Measurements from ENCODE around the gene PLCB2.

PLCB2 gene, protein sequence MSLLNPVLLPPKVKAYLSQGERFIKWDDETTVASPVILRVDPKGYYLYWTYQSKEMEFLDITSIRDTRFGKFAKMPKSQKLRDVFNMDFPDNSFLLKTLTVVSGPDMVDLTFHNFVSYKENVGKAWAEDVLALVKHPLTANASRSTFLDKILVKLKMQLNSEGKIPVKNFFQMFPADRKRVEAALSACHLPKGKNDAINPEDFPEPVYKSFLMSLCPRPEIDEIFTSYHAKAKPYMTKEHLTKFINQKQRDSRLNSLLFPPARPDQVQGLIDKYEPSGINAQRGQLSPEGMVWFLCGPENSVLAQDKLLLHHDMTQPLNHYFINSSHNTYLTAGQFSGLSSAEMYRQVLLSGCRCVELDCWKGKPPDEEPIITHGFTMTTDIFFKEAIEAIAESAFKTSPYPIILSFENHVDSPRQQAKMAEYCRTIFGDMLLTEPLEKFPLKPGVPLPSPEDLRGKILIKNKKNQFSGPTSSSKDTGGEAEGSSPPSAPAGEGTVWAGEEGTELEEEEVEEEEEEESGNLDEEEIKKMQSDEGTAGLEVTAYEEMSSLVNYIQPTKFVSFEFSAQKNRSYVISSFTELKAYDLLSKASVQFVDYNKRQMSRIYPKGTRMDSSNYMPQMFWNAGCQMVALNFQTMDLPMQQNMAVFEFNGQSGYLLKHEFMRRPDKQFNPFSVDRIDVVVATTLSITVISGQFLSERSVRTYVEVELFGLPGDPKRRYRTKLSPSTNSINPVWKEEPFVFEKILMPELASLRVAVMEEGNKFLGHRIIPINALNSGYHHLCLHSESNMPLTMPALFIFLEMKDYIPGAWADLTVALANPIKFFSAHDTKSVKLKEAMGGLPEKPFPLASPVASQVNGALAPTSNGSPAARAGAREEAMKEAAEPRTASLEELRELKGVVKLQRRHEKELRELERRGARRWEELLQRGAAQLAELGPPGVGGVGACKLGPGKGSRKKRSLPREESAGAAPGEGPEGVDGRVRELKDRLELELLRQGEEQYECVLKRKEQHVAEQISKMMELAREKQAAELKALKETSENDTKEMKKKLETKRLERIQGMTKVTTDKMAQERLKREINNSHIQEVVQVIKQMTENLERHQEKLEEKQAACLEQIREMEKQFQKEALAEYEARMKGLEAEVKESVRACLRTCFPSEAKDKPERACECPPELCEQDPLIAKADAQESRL

DNA sequence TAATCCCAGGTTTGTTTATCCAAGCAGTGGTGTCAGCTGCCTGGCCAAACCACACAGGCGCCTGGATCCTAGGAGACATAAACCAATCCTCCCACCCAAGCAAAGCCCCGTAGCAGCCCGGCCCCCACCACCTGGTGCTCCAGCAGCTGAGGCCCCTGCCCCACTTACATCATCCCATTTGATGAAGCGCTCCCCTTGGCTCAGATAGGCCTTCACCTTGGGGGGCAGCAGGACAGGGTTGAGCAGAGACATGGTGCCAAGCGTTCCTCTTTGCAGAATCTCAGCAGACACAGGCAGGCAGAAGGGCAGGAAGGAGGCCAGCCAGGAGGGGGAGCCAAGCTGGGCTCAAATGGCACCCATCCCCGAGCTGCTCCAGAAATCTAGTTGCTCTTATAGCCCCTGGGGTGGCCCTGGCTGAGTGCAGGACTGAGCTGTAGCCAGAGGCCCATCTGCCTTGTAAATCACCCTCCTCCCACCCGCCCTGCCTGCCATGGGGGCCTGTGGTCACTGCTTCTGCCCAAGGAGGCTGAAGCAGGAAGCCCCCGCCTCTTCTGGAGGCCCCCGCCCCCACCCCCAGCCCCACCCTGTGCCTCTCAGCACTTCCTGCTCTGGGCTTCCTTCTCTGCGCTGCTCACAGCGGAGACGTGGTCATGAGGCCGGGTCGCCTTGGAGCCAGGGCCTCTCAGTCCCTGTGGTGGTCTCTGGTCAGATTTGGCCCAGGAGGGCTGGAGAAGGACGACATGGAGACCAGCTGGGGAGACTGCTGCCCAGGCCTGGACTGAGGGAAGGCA is at the start of gene PLCB2:
Gene PLCB2 (minus strand): TSS at position 515 of the 791 bp plus-strand sequence. CDS start 263 bp downstream, at position 252.
- DNase-seq: no peak

DNA sequence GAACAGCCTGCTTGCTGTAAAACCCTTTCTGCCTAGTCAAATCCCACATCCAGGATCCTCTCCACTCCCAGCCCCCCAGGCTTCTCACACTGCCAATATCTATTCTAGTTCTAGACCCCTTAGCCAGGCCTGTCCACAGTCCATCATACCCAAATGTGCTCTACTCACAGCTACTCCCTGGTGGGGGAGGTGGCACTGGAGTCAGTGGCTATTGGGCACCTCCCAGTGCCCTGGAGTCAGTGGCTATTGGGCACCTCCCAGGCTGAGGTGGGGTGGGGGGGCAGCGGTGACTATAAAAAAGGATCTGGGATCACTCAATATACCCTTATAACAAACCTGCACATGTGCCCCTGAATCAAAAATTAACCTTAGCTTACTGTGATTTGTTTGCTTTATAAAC is 49.5 kb upstream of the PLCB2 start:
- no peak for DNase-seq

DNA sequence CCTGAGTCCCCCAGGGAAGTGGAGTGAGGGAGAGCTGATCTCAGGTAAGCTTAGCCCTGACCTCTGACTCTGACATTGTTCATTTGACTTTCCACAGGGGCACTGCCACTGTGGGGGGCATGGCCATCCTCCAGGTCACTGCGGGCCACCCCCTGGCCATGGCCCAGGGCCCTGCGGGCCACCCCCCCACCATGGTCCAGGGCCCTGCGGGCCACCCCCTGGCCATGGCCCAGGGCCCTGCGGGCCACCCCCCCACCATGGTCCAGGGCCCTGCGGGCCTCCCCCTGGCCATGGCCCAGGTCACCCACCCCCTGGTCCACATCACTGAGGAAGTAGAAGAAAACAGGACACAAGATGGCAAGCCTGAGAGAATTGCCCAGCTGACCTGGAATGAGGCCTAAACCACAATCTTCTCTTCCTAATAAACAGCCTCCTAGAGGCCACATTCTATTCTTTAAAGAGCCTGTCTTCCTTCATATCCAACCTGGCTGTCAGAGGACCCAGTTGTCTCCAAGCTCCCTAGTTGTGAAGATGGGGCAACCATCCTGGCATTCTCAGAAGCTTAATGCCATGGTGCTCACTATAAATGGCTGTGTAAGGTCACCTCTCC is 48.3 kb upstream of the PLCB2 start:
- no peak for DNase-seq

DNA sequence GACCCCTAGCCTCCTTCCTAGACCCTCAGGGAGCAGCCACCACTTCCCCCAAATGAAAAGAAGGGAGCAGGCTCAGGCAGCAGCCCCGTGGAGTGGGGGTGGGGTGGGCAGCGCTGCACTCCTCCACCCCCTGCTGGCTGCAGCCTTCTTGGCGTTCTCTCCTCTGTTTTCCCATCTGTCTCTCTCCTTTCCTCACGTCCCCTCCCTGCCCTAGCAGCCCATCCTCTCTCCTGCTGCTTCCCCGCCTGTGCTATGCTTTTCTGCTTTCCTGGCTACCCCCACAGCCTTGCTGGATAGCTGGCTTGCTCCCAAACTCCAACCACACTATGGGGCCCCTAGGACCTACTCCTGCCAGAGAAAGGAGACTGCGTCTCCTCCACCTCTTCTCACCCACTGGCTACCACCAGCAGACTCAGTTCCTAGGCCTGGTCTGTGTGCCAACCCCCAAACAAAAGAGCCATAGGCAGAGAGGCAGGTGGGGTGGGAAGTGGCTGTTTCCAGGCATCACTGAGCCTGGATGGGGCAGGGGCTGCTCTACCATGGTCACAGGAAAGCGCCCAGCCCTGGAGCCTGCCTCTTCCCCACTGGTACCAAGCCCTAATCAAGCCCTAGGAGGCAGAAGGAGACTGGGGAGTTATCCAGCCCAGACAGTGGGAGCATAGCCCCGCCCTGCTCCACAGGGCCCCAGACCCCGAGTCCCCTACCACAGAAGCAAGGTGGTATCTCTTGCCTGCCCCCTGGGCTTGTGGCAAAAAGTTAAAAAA is 46.9 kb upstream of the PLCB2 start:
- no peak for DNase-seq

DNA sequence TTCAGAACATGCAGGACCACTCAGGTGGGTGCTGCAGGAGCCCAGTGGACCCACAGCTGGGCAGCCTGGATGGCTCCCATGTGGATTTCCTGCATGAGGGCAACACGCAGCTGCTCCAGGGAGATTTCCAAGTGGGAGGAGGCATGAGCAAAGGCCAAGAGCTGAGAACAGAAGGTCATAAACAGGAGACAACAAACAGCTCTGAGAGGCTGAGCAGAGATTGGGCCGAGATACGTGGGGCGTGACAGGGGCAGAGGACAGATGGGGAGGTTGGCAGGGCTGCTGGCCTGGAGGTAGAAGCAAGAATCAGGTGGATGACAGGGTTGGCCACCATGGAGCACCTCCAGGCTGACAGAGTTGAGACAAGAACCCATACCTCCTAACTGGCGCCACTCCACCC is 46.0 kb upstream of the PLCB2 start:
- DNase-seq: no peak

DNA sequence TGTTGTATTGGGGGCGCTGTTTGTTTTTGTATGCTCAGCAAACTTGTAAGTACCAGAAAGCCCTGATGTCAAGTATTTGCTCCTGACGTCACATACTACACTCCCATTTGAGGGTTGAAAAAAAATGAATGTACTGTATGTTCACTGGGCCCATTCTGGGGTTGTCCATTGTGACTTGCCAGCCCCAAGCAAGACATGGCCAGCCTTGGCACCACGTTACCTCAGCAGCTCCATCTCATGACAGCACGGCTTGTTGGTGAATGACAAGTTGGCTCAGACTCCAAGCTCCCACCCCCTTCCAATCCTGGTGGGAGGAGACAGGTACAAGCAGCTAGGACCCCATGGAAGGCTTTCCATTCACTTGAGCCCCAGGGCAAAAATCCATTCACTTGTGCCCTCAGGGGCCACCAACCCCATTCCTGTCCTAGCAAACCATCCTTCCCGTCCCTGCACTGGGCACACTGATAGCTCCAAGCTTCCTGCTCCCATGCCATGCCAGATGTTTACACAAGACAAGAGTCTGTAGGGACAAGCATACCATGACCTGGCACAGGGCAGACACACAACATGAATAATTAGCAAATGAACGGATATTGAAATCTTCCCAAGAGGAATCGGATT is 44.7 kb upstream of the PLCB2 start:
- DNase-seq: no peak

DNA sequence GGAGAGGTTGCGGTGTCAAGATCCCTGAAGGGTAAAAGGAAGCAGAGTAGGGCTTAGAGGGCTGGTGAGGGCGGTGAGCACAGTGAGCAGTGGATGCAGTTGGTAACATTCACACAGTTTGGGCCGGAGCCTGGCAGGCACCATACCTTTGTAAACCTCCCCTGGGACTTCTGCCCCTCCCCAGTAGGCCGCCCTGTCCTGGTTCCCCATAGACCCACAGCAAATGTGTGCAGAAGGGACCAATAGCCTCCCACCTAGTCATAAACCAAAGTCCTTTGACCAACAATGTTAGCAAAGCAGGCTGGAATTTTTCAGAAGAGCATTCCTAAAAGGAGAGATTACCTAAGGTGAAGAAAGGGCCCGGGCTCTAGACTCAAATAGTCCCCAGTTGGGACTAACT is 41.4 kb upstream of the PLCB2 start:
- no peak for DNase-seq

DNA sequence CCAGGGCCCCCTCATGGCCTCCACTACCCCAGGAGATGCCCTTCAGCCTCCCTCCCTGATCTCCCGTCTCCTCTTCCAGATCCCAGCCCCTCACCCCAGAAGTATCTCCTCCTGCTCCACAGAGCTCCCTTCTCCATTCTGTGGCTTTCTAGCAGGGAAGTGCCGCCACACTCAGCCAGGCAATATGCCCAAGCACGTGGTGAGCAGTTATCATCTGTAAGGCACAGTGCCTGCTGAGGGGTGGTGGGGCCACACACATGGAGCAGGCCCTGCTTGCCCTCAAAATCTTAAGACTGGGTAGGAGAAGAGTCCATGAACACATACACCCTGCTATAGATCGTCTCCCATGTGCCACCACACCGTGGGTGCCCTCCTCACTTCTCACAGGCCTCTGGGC is 40.7 kb upstream of the PLCB2 start:
- DNase-seq: no peak

DNA sequence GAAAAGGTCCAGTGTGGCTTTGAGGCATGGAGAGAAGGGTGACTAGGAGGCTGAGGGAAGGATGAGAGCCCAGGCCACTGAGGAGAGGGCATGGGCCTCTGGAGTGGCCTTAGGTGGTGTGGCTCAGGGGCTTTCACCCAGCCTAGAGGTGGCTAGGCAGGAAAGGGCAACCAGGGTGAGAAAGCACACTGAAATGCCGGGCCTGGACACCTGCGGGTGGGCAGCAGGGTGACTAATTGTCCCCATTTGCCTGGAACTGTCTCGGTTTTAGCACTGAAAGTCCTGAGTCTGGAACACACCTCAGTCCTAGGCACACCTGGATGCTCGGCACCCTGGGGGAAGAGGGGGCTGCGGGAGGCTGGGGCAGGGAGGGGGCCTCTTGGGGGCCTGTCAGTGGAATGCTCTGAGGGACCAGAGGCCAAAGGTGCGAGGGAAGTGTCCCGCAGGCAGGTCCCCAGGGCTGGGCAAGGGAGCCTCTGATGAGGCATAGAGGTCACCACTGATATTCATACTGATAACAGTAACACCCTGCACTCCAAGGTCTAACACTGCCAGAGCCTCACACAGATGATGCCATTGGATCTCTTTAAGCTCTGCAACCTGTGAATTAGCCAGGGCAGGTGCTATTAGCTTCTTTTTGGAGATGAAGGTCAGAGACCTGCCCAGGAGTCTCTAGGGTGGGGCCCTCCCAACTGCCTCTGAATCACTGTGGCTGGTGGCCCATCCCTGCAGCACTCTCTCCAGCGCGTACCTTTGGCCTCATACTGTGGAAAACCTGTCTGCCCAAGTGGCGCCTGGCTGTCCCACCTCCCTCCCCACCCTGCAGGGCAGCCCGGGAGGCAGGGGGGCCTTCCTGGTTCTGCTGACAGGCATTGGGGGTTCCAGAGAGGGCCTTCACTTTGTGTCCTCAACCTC is 40.1 kb upstream of the PLCB2 start:
- DNase-seq: no peak

DNA sequence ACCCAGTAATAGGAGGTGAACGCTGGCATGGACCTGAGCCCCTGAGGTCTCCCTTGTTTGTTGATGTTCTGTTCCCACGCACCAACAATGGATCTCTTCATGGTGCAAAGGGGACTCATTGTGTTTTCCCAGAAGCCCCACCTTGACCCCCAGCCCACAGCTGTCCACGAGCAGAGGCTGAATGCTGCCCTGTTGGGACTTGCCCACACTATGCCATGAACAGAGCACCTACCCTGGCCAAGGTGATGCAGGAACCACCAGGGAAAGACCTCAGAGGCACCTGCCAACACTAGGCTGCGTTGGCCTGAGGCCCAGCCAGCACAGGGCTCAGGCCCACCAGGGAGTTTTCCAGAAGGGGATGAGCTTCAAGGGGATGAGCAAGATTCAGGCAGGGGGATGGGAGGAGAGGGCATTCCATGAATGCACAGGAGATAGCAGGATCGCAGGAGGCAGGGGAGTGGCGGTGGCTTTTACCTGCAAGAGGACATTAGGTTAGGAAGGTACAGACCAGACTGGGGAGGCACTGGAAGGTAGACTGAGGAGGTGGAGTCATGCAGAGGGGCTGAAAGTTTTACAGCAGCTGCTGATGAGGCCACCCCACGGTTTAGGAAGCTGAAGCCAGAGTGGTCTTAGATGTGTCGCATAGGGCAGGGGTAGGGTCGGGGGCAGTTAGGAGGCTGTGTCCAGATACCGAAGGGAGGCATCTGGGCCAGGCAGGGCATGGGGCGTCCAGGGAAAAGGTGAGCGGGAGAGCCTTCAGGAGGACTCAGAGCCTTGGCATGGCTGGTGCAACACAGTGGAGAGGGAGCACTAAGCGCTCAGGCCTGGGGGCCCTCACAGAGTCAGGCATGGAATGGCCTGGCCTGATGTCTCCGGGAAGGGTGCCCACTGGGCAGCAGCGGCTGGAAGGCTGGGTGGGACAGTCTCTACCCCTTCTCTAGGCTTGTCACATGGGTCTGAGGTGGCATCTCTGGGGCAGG is 39.1 kb upstream of the PLCB2 start:
- no peak for DNase-seq

DNA sequence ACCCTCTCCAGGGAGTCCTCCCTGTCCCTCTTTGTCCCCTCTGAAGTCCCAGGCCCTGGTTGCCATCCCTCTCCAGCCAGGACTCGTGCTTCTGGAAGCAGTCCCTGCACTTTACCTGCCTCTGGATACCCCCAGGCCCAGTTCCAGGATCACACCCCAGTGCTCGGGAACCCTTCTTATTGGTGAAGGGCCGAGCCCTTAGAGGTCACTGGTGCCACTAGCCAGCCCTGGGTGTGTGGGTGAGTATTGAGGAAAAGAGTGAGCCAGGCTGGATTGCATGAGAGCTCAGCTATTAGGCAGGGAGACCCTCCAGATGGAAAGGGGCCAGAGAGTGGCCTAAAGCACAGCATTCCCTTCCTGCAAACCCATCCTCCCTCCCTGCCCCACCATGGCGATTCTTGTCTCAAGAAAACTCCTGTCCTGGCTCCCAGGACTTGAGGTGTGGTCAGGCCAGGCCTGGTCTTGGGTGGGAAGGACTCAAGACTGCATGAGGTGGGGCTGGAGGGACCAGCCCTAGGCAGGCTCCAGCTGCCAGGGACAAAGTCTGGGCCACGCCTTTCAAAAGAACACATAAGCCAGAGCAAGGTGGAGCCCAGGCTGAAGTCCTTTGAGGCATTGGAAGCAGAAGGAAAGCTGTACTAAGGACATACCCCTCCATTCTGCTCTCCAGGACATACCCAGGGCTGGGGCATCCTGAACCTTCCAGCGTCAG is 38.3 kb upstream of the PLCB2 start:
- DNase-seq: no peak

DNA sequence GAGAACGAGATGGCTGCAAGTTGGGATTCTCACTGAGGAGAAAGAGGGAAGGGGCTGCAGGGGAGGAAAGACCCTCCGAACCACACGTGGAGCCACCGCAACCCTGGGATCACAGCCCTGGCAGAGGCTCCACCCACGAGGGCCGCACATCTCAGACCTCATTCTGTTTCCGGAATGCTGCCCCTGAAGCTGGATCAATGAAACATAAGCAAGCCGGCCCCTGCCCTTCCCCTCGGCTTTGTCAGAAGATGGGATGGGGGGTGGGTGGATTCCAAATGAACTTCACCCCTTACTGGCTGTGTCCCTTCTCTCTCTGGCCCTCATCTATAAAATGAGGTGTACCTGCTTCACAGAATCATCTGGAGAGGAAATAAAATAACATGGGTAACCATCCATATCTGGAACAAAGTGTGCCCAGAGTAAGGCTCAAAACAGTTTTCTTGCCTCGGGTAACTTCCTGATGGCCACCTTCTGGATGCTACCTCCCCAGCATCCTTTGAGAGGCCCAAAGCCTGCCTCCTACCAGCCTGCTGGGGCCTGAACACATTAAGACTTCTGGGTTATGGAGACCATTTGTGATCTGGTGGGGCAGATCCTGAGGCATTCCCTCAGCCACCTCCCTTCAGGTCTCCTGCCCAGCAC is 37.6 kb upstream of the PLCB2 start:
- no peak for DNase-seq

DNA sequence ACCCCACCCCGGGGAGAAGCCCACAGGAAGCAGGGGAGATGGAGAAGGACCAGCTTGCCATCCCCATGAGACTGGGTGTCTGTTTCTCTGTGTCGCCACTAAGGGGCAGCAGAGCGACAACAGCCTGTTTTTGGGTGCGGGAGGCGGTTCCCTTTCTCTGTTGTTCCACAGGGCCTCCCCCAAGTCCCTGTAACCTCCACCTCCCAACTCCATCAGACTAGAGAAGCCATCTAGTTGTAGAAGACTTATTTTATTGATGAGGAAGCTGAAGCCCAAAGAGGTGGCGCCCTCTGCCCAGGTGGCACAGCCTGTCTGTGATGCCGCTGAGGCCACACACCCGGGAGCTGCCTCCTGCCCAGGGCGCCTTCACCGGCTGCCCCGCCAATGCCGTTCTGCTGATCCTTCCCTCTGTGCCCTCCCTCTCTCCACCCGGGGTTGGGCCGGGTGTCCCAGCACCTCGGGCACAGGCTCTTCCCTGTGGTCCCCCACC is 36.9 kb upstream of the PLCB2 start:
- DNase-seq: no peak

DNA sequence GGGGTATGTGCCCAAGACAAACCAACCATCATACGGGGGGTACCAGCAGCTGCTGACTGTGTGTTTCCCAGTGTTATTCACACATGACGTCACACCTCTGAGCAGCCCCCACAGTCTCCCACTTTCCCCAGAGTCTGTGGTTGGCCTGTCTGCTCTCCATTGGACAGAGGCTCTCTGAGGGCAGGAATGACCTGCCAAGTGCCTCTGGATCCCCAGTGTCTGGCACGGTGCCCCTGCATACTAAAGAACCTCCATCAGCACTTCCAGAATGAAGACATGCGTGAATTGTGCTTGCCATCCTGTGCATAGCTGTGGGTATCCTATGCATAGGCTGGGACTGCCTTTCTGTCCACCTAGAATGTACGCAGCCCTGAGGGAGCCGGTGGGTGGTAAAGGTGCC is 36.5 kb upstream of the PLCB2 start:
- no peak for DNase-seq

DNA sequence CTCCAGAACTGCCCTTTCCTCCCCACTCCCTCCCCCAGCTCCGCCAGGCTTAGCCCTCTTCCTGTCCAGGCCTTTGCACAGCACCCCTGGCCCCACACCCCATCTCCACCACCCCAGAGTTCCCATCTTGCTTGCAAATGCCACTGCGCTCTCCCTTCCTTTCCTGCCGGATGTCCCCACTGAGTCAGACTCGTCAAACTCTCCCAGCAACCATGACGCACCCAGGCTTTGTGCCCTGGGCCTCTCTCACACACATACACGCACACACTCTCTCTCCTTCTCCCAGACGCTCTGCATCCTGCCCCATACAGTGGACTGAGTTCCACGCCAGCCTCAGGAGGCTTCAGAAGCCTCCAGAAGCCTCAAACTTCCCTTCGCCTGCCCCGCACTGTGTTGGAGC is 35.8 kb upstream of the PLCB2 start:
- DNase-seq: no peak

DNA sequence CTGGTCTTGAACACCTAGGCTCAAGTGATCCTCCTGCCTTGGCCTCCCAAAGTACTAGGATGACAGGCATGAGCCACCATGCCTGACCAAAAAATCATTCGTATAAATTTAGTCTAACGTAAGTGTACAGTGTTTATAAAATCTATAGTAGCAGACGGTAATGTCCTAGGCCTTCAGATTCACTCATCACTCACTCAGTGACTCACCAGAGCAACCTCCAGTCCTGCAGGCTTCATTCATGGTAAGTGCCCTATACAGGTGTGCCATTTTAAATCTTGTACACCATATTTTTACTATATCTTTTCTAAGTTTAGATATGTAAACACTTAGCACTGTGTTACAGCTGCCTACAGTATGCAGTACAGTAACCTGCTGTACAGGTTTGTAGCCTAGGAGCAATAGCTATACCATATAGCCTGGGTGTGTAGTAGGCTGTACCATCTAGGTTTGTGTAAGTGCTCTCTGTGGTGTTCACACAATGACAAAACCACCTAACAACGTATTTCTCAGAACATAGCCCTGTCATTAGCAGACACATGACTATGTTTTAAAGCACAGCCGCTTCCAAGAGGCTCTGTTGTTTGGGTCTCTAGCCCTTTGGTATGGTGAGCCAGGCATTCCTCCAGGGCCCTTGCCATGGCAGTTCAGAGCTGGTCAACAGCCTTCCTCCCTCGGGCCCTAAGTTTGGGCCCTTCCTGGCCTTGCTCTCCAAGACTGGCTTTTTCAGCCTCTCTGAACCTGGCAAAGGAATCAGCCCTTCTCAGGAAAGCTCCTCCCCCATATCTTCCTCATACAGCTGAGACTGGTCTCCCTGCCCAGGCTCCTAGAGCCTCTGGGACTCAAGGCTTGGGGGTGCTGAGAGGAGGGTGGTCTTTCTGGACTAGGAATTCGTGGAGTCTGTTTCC is 34.9 kb upstream of the PLCB2 start:
- DNase-seq: no peak
